B cell (primary cell): Measurements from ENCODE around the gene LPCAT3. TPM values are rescaled to one million over a fixed set of nuclear protein-coding genes. Genes with fewer than 3 reads are reported as not detected.

Source experiments
- ATAC-seq: fragments of 200-7000 bp; cut with Tn5 transposase; one replicate; pipeline ENCODE4 v1.10.0; 2021; ENCODE audit warnings: low read depth, mild to moderate bottlenecking, moderate number of reproducible peaks, moderate library complexity
- CTCF ChIA-PET: fragments of 350-600 bp; sonication (Branson Sonifier 250); formaldehyde crosslinking; loops from one replicate; lab custom pipeline; 2021; ENCODE audit warnings: antibody characterized with exemption, inconsistent platforms; lab: Charles Lee
- POLR2A ChIA-PET: fragments of 350-600 bp; sonication (Branson Sonifier 250); formaldehyde crosslinking; loops from one replicate; lab custom pipeline; 2021; ENCODE audit warnings: antibody characterized with exemption; lab: Charles Lee
- DNase-seq: peaks from one replicate; pipeline ENCODE4 v3.0.0; 2013
- H2AFZ ChIP-seq: 2 replicates; pipeline ENCODE4 v1.6.1; 2012; ENCODE audit warnings: mild to moderate bottlenecking, low read depth, low read length; ENCODE audit not compliant: insufficient read depth, poor library complexity, severe bottlenecking
- H3K27ac ChIP-seq, 2 donors: 1 replicate in 1 of 2; 2 replicates in 1 of 2; pipeline ENCODE4 v1.5.1; 2012 to 2013; ENCODE audit warnings: low read length in 2 of 2, mild to moderate bottlenecking in 2 of 2, moderate library complexity in 1 of 2
- H3K27me3 ChIP-seq, 4 experiments: fragments of 200-600 bp in 1 of 4; sonication (generic) in 1 of 4; replicated peaks in 1 of 4; 1 replicate in 2 of 4; 2 replicates in 2 of 4; pipeline versions ENCODE4 v1.6.1 to v1.7.0; 2013 to 2016; ENCODE audit warnings: low read length in 3 of 4, mild to moderate bottlenecking in 2 of 4, mixed read lengths in 1 of 4, moderate library complexity in 1 of 4; ENCODE audit not compliant: insufficient read depth in 4 of 4, control insufficient read depth in 3 of 4; ENCODE audit errors: control extremely low read depth in 1 of 4
- H3K36me3 ChIP-seq, 2 experiments: replicated peaks in 1 of 2; 1 replicate in 1 of 2; 2 replicates in 1 of 2; pipeline versions ENCODE4 v1.6.1 to v1.7.1; 2013; ENCODE audit warnings: low read length in 1 of 2; ENCODE audit not compliant: insufficient read depth in 2 of 2, control insufficient read depth in 1 of 2; ENCODE audit errors: control extremely low read depth in 1 of 2, extremely low read depth in 1 of 2
- H3K4me1 ChIP-seq, 2 donors: fragments of 200-600 bp in 1 of 2; sonication (generic) in 1 of 2; 1 replicate in 1 of 2; 2 replicates in 1 of 2; pipeline versions ENCODE4 v1.5.1 to v1.6.1; 2013 to 2017; ENCODE audit warnings: low read length in 2 of 2; ENCODE audit not compliant: control insufficient read depth in 2 of 2, insufficient read depth in 2 of 2
- H3K4me2 ChIP-seq: replicated peaks from 2 replicates; pipeline ENCODE3; 2012; ENCODE audit warnings: mild to moderate bottlenecking, low read depth, low read length; ENCODE audit not compliant: poor library complexity, severe bottlenecking
- H3K4me3 ChIP-seq, 5 experiments: fragments of 200-600 bp in 1 of 5; sonication (generic) in 1 of 5; 1 replicate in 3 of 5; 2 replicates in 2 of 5; pipeline versions ENCODE4 v1.5.1 to v1.7.0; 2011 to 2016; ENCODE audit warnings: low read length in 4 of 5, mild to moderate bottlenecking in 4 of 5, low read depth in 2 of 5, control low read depth in 1 of 5, moderate library complexity in 1 of 5; ENCODE audit not compliant: insufficient read depth in 1 of 5; ENCODE audit errors: control extremely low read depth in 1 of 5, extremely low read depth in 1 of 5
- H3K79me2 ChIP-seq: fragments of 200-600 bp; sonication (generic); one replicate; pipeline ENCODE4 v1.6.0; 2016; ENCODE audit warnings: low read length; ENCODE audit not compliant: control insufficient read depth, insufficient read depth
- H3K9ac ChIP-seq: fragments of 200-600 bp; sonication (generic); 2 replicates; pipeline ENCODE4 v1.6.1; 2017; ENCODE audit warnings: mild to moderate bottlenecking, low read length, moderate library complexity
- H3K9me3 ChIP-seq, 3 donors: one replicate each; pipeline versions ENCODE4 v1.6.1 to v1.7.1; 2013; ENCODE audit warnings: low read length in 2 of 3; ENCODE audit not compliant: control insufficient read depth in 2 of 3, insufficient read depth in 1 of 3; ENCODE audit errors: control extremely low read depth in 1 of 3
- H4K20me1 ChIP-seq: 2 replicates; pipeline ENCODE4 v1.6.0; 2012; ENCODE audit warnings: mild to moderate bottlenecking, low read length; ENCODE audit not compliant: insufficient read depth, control insufficient read depth, poor library complexity, severe bottlenecking
- H3K27ac Mint-ChIP-seq: one replicate; pipeline ENCODE4 v1.8.0; 2021; ENCODE audit warnings: mixed read lengths
- H3K27me3 Mint-ChIP-seq: one replicate; pipeline ENCODE4 v1.8.0; 2021; ENCODE audit warnings: mixed read lengths
- H3K4me1 Mint-ChIP-seq: one replicate; pipeline ENCODE4 v1.8.0; 2021; ENCODE audit warnings: mixed read lengths
- H3K4me3 Mint-ChIP-seq: one replicate; pipeline ENCODE4 v1.8.0; 2021; ENCODE audit warnings: mixed read lengths
- H3K9me3 Mint-ChIP-seq: one replicate; pipeline ENCODE4 v1.8.0; 2022; ENCODE audit warnings: mixed read lengths; ENCODE audit not compliant: insufficient read depth
- EZH2 ChIP-seq: IDR thresholded peaks from 2 replicates; pipeline ENCODE4 v1.6.1; 2012; ENCODE audit warnings: borderline replicate concordance, low read depth, mild to moderate bottlenecking, moderate library complexity, low read length; ENCODE audit not compliant: insufficient read depth, poor library complexity, severe bottlenecking
- WGBS: methylation state at CpG from one replicate; pipeline ENCODE4 v1.1.5; 2013; ENCODE audit warnings: missing lambda C conversion rate; ENCODE audit not compliant: insufficient coverage; 5-methylcytosine and 5-hydroxymethylcytosine counted together
- intact Hi-C: fragments of 100-400 bp; cut with micrococcal nuclease; formaldehyde crosslinking; loops from one replicate; pipeline ENCODE4 v1.10.0; 2022
- polyA plus RNA-seq: library from polyadenylated mRNA; depleted of rRNA; stranded (reverse); fragments of >200 nt; gene quantifications from 2 replicates; pipeline ENCODE4 v1.2.3, GENCODE V29; 2012
- total RNA-seq, 2 donors: library from RNA; stranded (reverse); fragments of 120-200 nt in 1 of 2; gene quantifications; 1 replicate in 1 of 2; 2 replicates in 1 of 2; pipeline versions ENCODE4 v1.2.3 to v1.2.4, GENCODE V29; 2013 to 2022
- TF ChIP-seq, protein P1 (sequence below): fragments of 200-600 bp; IDR thresholded peaks from one replicate; pipeline ENCODE4 v1.8.0; 2022; ENCODE audit warnings: antibody characterized with exemption, mild to moderate bottlenecking

LPCAT3 gene
- total and polyA plus RNA-seq, 2 donors (not counting 1 experiment from before 2014, with no cell fraction given), result 17.6 to 26.2 TPM

DNA sequence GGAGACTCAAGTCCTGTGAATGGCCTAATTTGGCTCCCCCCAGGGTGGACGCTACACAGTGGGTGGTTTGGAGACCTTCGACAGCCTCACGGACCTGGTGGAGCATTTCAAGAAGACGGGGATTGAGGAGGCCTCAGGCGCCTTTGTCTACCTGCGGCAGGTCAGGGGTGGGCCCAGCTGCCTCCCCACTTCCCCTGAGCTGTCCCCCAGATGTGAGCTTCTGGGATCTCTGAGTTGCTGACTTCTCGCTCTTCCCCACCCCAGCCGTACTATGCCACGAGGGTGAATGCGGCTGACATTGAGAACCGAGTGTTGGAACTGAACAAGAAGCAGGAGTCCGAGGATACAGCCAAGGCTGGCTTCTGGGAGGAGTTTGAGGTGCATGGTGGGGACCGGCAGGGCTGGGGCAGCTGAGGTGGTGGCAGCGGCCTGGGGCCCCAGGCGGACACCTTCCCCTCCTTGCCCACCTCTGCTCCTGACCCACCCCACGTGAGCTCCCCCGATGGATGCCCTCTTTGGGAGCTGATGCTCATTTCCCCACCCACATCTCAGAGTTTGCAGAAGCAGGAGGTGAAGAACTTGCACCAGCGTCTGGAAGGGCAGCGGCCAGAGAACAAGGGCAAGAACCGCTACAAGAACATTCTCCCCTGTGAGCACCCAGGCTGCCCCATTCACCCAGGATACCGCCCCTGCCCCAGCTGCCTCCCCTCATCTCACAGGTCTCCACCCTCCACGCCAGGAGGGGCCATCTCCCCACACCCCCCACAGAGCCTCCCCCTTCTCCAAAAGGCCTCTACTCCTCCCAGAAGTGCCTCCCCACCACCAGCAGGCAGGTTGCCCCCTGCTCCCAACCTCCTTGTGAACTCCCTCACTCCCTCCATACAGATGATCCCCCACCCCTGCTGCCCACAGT, 62.9 kb downstream of the LPCAT3 start:
- peak overlapping the region; percentile 92 for H3K4me2 ChIP-seq
- peak overlapping the region; percentile 95 to 99 for H3K27ac ChIP-seq
- ATAC-seq, result no peak
- ChIA-PET POLR2A (interaction anchor here (1.5 to 18.2 kb wide), 2 partner anchors 9 to 11 kb away, joined by 3 to 662 read pairs; partner anchors contain the start of genes C12orf57, PTPN6 and RNU7-1), CTCF (interaction anchor here (1.4 to 13.5 kb wide), 4 partner anchors 9 to 84 kb away, joined by 3 to 944 read pairs (median 64); partner anchors contain the start of genes C12orf57, PTPN6, RNU7-1 and SPSB2)
- DNase-seq, result no peak
- peak overlapping the region in 4 of 5 experiments; percentile 88 to 98 (median 95) for H3K4me3 ChIP-seq
- peaks cover 96% of the 10 kb centered on the region for H3K79me2 ChIP-seq
- peaks cover 64% of the 10 kb centered on the region for H4K20me1 ChIP-seq
- Mint-ChIP-seq H3K9me3 (no peaks in the 10 kb centered on the region), H3K4me1 (peaks cover 89% of the 10 kb centered on the region), H3K4me3 (peak overlapping the region; percentile 98), H3K27me3 (no peaks in the 10 kb centered on the region), H3K27ac (peak overlapping the region; percentile 98)
- H3K9ac ChIP-seq, result peak overlapping the region; percentile 95
- intact Hi-C loops, result no loop called here
- H2AFZ ChIP-seq, result no peak overlapping the region
- no peaks in the 10 kb centered on the region for H3K27me3 ChIP-seq
- H3K36me3 ChIP-seq, result peaks cover 0 to 85% of the 10 kb centered on the region in 2 experiments
- no peak for TF ChIP-seq EZH2
- TF ChIP-seq, protein P1, sequence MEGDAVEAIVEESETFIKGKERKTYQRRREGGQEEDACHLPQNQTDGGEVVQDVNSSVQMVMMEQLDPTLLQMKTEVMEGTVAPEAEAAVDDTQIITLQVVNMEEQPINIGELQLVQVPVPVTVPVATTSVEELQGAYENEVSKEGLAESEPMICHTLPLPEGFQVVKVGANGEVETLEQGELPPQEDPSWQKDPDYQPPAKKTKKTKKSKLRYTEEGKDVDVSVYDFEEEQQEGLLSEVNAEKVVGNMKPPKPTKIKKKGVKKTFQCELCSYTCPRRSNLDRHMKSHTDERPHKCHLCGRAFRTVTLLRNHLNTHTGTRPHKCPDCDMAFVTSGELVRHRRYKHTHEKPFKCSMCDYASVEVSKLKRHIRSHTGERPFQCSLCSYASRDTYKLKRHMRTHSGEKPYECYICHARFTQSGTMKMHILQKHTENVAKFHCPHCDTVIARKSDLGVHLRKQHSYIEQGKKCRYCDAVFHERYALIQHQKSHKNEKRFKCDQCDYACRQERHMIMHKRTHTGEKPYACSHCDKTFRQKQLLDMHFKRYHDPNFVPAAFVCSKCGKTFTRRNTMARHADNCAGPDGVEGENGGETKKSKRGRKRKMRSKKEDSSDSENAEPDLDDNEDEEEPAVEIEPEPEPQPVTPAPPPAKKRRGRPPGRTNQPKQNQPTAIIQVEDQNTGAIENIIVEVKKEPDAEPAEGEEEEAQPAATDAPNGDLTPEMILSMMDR, result no peak
- H3K4me1 ChIP-seq, result peaks cover 71 to 76% of the 10 kb centered on the region in 2 donors
- H3K9me3 ChIP-seq, result no peaks in the 10 kb centered on the region
- 64% methylated on average over 15 of the region's 22 CpGs for WGBS
